HL-60 (cell line): ENCODE results near the gene IWS1.
"Not testable (repeated sequence)": the region's sequence is repeated elsewhere in the genome, so short reads cannot be mapped to it uniquely, and the experiment has no call there.

Experiments
- DNase-seq, 2 experiments: peaks; one replicate each; pipeline ENCODE4 v3.0.0-alpha.2; 2010 to 2020; ENCODE audit warnings: low read depth in 1 of 2, low spot score in 1 of 2
- H3K27ac ChIP-seq: fragments of 250-450 bp; sonication (Bioruptor Pico); replicated peaks from 2 replicates; pipeline ENCODE4 v1.5.1; 2020; ENCODE audit warnings: mild to moderate bottlenecking, moderate library complexity
- H3K27me3 ChIP-seq: fragments of 250-450 bp; sonication (Bioruptor Pico); 2 replicates; pipeline ENCODE4 v1.5.1; 2021; ENCODE audit warnings: mild to moderate bottlenecking, moderate library complexity; ENCODE audit not compliant: insufficient read depth, poor library complexity, severe bottlenecking
- H3K4me3 ChIP-seq: replicated peaks from 2 replicates; pipeline ENCODE4 v1.5.1; 2011; ENCODE audit warnings: mild to moderate bottlenecking, control low read depth, low read length; ENCODE audit not compliant: insufficient read depth
- CTCF ChIP-seq: IDR thresholded peaks from one replicate; pipeline ENCODE4 v1.5.1; 2011; ENCODE audit warnings: low read length, control low read depth, inconsistent platforms; ENCODE audit not compliant: insufficient read depth
- GABPA ChIP-seq: IDR thresholded peaks from 2 replicates; pipeline ENCODE4 v1.6.1; 2012; ENCODE audit warnings: low read depth
- POLR2AphosphoS5 ChIP-seq: IDR thresholded peaks from 2 replicates; pipeline ENCODE4 v1.6.1; 2012; ENCODE audit warnings: low read depth
- REST ChIP-seq: IDR thresholded peaks from 2 replicates; pipeline ENCODE4 v1.6.1; 2012; ENCODE audit warnings: low read depth; ENCODE audit not compliant: insufficient replicate concordance
- SPI1 ChIP-seq: IDR thresholded peaks from 2 replicates; pipeline ENCODE4 v1.6.1; 2012; ENCODE audit warnings: low read depth, mild to moderate bottlenecking, borderline replicate concordance

Gene IWS1

GRCh38 chr2:127573771-127574170 is 47.5 kb upstream of the IWS1 start:
- no peaks in the 10 kb centered on the region for H3K27me3 ChIP-seq
- no peak overlapping the region for H3K4me3 ChIP-seq
- no peak overlapping the region for H3K27ac ChIP-seq
- no peak for DNase-seq
- TF ChIP-seq POLR2AphosphoS5 (no peak), GABPA (no peak), REST (no peak), SPI1 (no peak), CTCF (no peak)

- H3K27ac ChIP-seq = no peak overlapping the region
- no peak for TF ChIP-seq GABPA
- no peak for TF ChIP-seq SPI1
- no peak for TF ChIP-seq REST
- TF ChIP-seq CTCF = no peak
- no peak for TF ChIP-seq POLR2AphosphoS5
- H3K4me3 ChIP-seq = no peak overlapping the region
- DNase-seq = no peak
- H3K27me3 ChIP-seq = no peaks in the 10 kb centered on the region
Measured at GRCh38 chr2:127573298-127573697, 47.0 kb upstream of the IWS1 start.

GRCh38 chr2:127572841-127573240 is 46.6 kb upstream of the IWS1 start:
- TF ChIP-seq GABPA = no peak
- no peak for TF ChIP-seq POLR2AphosphoS5
- no peak for TF ChIP-seq SPI1
- no peak for TF ChIP-seq CTCF
- DNase-seq = no peak
- Histone ChIP-seq H3K27me3 (no peaks in the 10 kb centered on the region), H3K27ac (no peak overlapping the region), H3K4me3 (no peak overlapping the region)

- not testable (repeated sequence) for DNase-seq, H3K27ac ChIP-seq, H3K4me3 ChIP-seq, H3K27me3 ChIP-seq
Measured at GRCh38 chr2:127572352-127572751, 46.1 kb upstream of the IWS1 start.
